ENCODE data around the gene DPH2. TPM values are rescaled to one million over a fixed set of nuclear protein-coding genes. Genes with fewer than 3 reads are reported as not detected.
A peak's percentile ranks its signal among the peaks of the same experiment; 100 is the strongest.

DPH2 gene
- total and polyA plus RNA-seq, 2 of the 8 experiments (the other 6 are each of a cell fraction or from before 2014, with no cell fraction given): 64.9 to 92.1 TPM

GRCh38 chr1:43961692-43962091 lies 8.1 kb upstream of the DPH2 start:
- TF ChIP-seq CBX5 (IDR thresholded peaks at IDR 0.05; ENCODE audit: low read depth, low read length) (no peak), RXRA (IDR thresholded peaks at IDR 0.05; ENCODE audit: insufficient read depth, low read depth, low read length) (no peak)
- H2BK120ac ChIP-seq (replicated peaks; ENCODE audit: low read depth, low read length): no peak overlapping the region
- H3K23me2 ChIP-seq (ENCODE audit: low read depth, low read length): peaks cover 5% of the 10 kb centered on the region; the same call in 1 of the 2 replicates
- no peak overlapping the region for H4K8ac ChIP-seq (ENCODE audit: extremely low read depth, insufficient read depth, low read length)
- no peak overlapping the region for H4K91ac ChIP-seq (replicated peaks; ENCODE audit: insufficient read length, low read length)
- no peak overlapping the region for H3K23ac ChIP-seq (ENCODE audit: insufficient read length)
- peak overlapping the region; percentile 9; the same call in 1 of the 2 replicates for H2BK5ac ChIP-seq (ENCODE audit: low read depth, low read length)
- H2BK12ac ChIP-seq (ENCODE audit: low read depth, low read length): no peak overlapping the region
- H3K4me2 ChIP-seq (ENCODE audit: insufficient read depth in 1 of 2, low read depth in 2 of 2, low read length in 2 of 2): no peak overlapping the region
- no peak overlapping the region for H4K5ac ChIP-seq (ENCODE audit: insufficient read length, low read depth, low read length)
- WGBS, 2 experiments (ENCODE audit: extremely low coverage in 1 of 2, insufficient coverage in 1 of 2, insufficient read length in 1 of 2, insufficient replicate concordance in 2 of 2, low coverage in 1 of 2, low lambda C conversion rate in 2 of 2, missing lambda C conversion rate in 1 of 2): 87% methylated on average over 3 of the region's 3 CpGs; no CpG with 5 or more reads in 1 of the 2 experiments
- peaks cover 3 to 11% (median 8%) of the 10 kb centered on the region in 4 experiments; a peak in 4 of 8 replicates for H3K36me3 ChIP-seq (ENCODE audit: control insufficient read depth in 2 of 4, insufficient read depth in 4 of 4, low read length in 3 of 4)
- H3K9ac ChIP-seq (replicated peaks in 1 of 4; ENCODE audit: extremely low read depth in 1 of 4, low read depth in 3 of 4, low read length in 3 of 4): no peak overlapping the region
- H3K27ac ChIP-seq (ENCODE audit: low read depth, low read length): no peak overlapping the region
- no peak overlapping the region for H3K4me3 ChIP-seq (ENCODE audit: extremely low read depth in 1 of 4, insufficient read depth in 2 of 4, low read depth in 3 of 4, low read length in 4 of 4)
- peaks cover 0 to 1% of the 10 kb centered on the region in 2 experiments for H4K20me1 ChIP-seq (replicated peaks in 1 of 2; ENCODE audit: control insufficient read depth in 1 of 2, insufficient read depth in 2 of 2, low read length in 2 of 2)
- no peak for FAIRE-seq
- H2BK15ac ChIP-seq (ENCODE audit: low read length): no peak overlapping the region
- H3K4me1 ChIP-seq (replicated peaks in 1 of 4; ENCODE audit: control insufficient read depth in 3 of 4, insufficient read depth in 4 of 4, low read length in 3 of 4): no peaks in the 10 kb centered on the region
- H2BK20ac ChIP-seq (ENCODE audit: low read length): no peak overlapping the region
- no peak overlapping the region for H2AFZ ChIP-seq (ENCODE audit: low read length)
- no peaks in the 10 kb centered on the region for H3K79me1 ChIP-seq (ENCODE audit: low read depth, low read length)
- no peaks in the 10 kb centered on the region for H3K9me3 ChIP-seq (ENCODE audit: insufficient read depth in 2 of 2, low read depth in 1 of 2, low read length in 1 of 2)
- no peak overlapping the region for H3K56ac ChIP-seq (replicated peaks; ENCODE audit: insufficient read length, low read depth, low read length)
- H3K27me3 ChIP-seq (replicated peaks in 1 of 4; ENCODE audit: control insufficient read depth in 3 of 4, extremely low read depth in 1 of 4, insufficient read depth in 3 of 4, low read length in 3 of 4): no peaks in the 10 kb centered on the region
- CTCF ChIA-PET (ENCODE audit: partially characterized antibody): interaction anchor here (0.6 to 2.0 kb wide), 4 partner anchors 9 to 74 kb away, joined by 3 to 6 read pairs (median 5); no protein-coding TSS in a partner anchor
- no peaks in the 10 kb centered on the region for H3K79me2 ChIP-seq (ENCODE audit: control insufficient read depth in 1 of 2, insufficient read depth in 2 of 2, low read length in 2 of 2)
- H2AK5ac ChIP-seq (ENCODE audit: low read depth, low read length): no peak overlapping the region
- H3K4ac ChIP-seq (replicated peaks; ENCODE audit: insufficient read length, low read depth, low read length): no peak overlapping the region
- POLR2A ChIA-PET (ENCODE audit: partially characterized antibody): interaction anchor here (1.8 kb wide), 1 partner anchor 9 kb away, joined by 5 read pairs; no protein-coding TSS in a partner anchor
- no peak for DNase-seq (ENCODE audit: low read depth in 1 of 2, low spot score in 2 of 2)
- H3K18ac ChIP-seq (ENCODE audit: extremely low read depth, low read length): no peak overlapping the region
- no peak overlapping the region for H3K14ac ChIP-seq (ENCODE audit: insufficient read length)

All from H1 (cell line).